Fibroblast of lung (primary cell): Measurements from ENCODE around the gene PDGFC.

Source experiments
- EZH2 ChIP-seq: IDR thresholded peaks from 2 replicates; pipeline ENCODE4 v1.5.1; 2012; ENCODE audit warnings: low read length, control low read depth, mild to moderate bottlenecking; ENCODE audit errors: missing control alignments
- TF ChIP-seq, protein P1 (sequence below), 2 donors: IDR thresholded peaks in 1 of 2; conservative IDR thresholded peaks in 1 of 2; 1 replicate in 1 of 2; 2 replicates in 1 of 2; pipeline ENCODE4 v1.5.1; 2011 to 2012; ENCODE audit warnings: low read length in 2 of 2, control low read depth in 1 of 2, inconsistent platforms in 1 of 2, low read depth in 1 of 2, mild to moderate bottlenecking in 1 of 2

DNA sequence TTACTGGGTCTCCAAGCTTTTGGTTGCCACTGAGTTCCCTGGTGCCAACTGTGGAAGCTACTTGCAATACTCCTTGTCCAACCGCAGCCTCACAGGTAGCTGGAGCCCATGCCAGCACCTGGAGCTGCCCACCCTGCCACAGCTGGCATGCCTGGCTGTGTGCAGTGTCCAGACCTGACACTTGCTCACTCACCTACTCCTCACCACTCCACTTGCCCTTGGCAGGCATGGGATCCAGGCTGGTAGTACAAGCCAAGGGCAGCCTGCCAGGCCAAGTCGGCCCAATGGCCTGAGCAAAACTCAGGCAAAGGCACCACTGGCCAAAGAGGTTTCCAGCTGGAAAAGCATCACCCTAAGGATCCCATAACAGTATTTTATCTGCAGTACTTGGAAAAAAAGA lies 246.3 kb downstream of the PDGFC start:
- TF ChIP-seq, protein P1, sequence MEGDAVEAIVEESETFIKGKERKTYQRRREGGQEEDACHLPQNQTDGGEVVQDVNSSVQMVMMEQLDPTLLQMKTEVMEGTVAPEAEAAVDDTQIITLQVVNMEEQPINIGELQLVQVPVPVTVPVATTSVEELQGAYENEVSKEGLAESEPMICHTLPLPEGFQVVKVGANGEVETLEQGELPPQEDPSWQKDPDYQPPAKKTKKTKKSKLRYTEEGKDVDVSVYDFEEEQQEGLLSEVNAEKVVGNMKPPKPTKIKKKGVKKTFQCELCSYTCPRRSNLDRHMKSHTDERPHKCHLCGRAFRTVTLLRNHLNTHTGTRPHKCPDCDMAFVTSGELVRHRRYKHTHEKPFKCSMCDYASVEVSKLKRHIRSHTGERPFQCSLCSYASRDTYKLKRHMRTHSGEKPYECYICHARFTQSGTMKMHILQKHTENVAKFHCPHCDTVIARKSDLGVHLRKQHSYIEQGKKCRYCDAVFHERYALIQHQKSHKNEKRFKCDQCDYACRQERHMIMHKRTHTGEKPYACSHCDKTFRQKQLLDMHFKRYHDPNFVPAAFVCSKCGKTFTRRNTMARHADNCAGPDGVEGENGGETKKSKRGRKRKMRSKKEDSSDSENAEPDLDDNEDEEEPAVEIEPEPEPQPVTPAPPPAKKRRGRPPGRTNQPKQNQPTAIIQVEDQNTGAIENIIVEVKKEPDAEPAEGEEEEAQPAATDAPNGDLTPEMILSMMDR (conservative IDR thresholded peaks at IDR 0.05 in 1 of 2, IDR thresholded peaks at IDR 0.05 in 1 of 2; ENCODE audit: low read depth in 1 of 2, low read length in 2 of 2) = no peak
- no peak for TF ChIP-seq EZH2
